A549 (cell line): ENCODE measurements around the gene SPNS2. TPM values are rescaled to one million over a fixed set of nuclear protein-coding genes. Genes with fewer than 3 reads are reported as not detected.

ENCODE experiments used
- ATAC-seq, 2 experiments: fragments of 200-7000 bp in 1 of 2; fragments of >200 bp in 1 of 2; cut with Nextera tagmentation in 1 of 2; cut with Tn5 transposase in 1 of 2; 3 replicates each; pipeline versions ENCODE4 v1.8.0 to v1.9.1; 2018 to 2020; ENCODE audit warnings: mild to moderate bottlenecking in 1 of 2, moderate library complexity in 1 of 2
- CTCF ChIA-PET: fragments of 300-600 bp; sonication (Branson Sonifier 250); formaldehyde crosslinking; extraction: SDS; loops from one replicate; lab custom pipeline; 2021; ENCODE audit warnings: antibody characterized with exemption, inconsistent platforms; lab: Yijun Ruan, JAX
- POLR2A ChIA-PET: fragments of 350-600 bp; formaldehyde crosslinking; extraction: SDS; loops from one replicate; lab custom pipeline; 2021; ENCODE audit warnings: antibody characterized with exemption, inconsistent platforms; lab: Yijun Ruan, JAX
- DNase-seq, 2 experiments: peaks; one replicate each; pipeline versions ENCODE4 v3.0.0 to v3.0.0-alpha.2; 2011 to 2016; ENCODE audit warnings: low read depth in 1 of 2, low spot score in 1 of 2
- FAIRE-seq: peaks from 2 replicates; lab custom pipeline; 2011; peaks lifted over from hg19 to GRCh38; lab: Jason Lieb, UNC
- H3K27ac ChIP-seq, 2 experiments: fragments of >200 bp; sonication (Bioruptor Twin); formaldehyde crosslinking; 3 replicates each; pipeline ENCODE4 v1.5.1; 2016 to 2017
- H3K4me1 ChIP-seq: fragments of >200 bp; sonication (Bioruptor Twin); formaldehyde crosslinking; 3 replicates; pipeline ENCODE4 v1.6.1; 2016
- H3K4me2 ChIP-seq: fragments of >200 bp; sonication (Bioruptor Twin); formaldehyde crosslinking; 3 replicates; pipeline ENCODE4 v1.6.1; 2016
- H3K4me3 ChIP-seq: fragments of >200 bp; sonication (Bioruptor Twin); formaldehyde crosslinking; 3 replicates; pipeline ENCODE4 v1.5.1; 2016
- H3K9me3 ChIP-seq: fragments of >200 bp; sonication (Bioruptor Twin); formaldehyde crosslinking; 3 replicates; pipeline ENCODE4 v1.6.1; 2016
- CEBPB ChIP-seq, 2 experiments: fragments of >200 bp in 1 of 2; sonication (Bioruptor Twin) in 1 of 2; formaldehyde crosslinking in 1 of 2; IDR thresholded peaks; 2 replicates each; pipeline ENCODE4 v1.6.1; 2012 to 2016
- EP300 ChIP-seq, 2 experiments: fragments of >200 bp; sonication (Bioruptor Twin); formaldehyde crosslinking; IDR thresholded peaks; 2 replicates in 1 of 2; 3 replicates in 1 of 2; pipeline ENCODE4 v1.6.1; 2016 to 2017
- ESRRA ChIP-seq: fragments of 150-350 bp; IDR thresholded peaks from 2 replicates; pipeline ENCODE4 v1.6.1; 2014; ENCODE audit warnings: mild to moderate bottlenecking, low read length, borderline replicate concordance
- FOSL2 ChIP-seq, 2 experiments: fragments of 450-650 bp in 1 of 2; fragments of >200 bp in 1 of 2; sonication (Bioruptor Twin) in 1 of 2; formaldehyde crosslinking; IDR thresholded peaks; 2 replicates each; pipeline versions ENCODE4 v1.5.0 to v1.6.1; 2016 to 2020; ENCODE audit warnings: mild to moderate bottlenecking in 1 of 2, moderate library complexity in 1 of 2
- HDAC2 ChIP-seq: fragments of 200-600 bp; sonication (generic); IDR thresholded peaks from 2 replicates; pipeline ENCODE4 v1.6.1; 2016
- HEYL ChIP-seq: fragments of 250-450 bp; sonication (Bioruptor Pico); IDR thresholded peaks from 2 replicates; pipeline ENCODE4 v1.8.0; 2021; ENCODE audit warnings: mild to moderate bottlenecking, moderate library complexity
- HOXB13 ChIP-seq: fragments of 250-450 bp; sonication (Bioruptor Pico); IDR thresholded peaks from 2 replicates; pipeline ENCODE4 v1.5.0; 2020; ENCODE audit warnings: low read depth, mild to moderate bottlenecking, moderate library complexity
- KDM1A ChIP-seq: fragments of 200-600 bp; sonication (generic); IDR thresholded peaks from 2 replicates; pipeline ENCODE4 v1.6.1; 2016; ENCODE audit warnings: low read depth, mild to moderate bottlenecking
- MYC ChIP-seq: IDR thresholded peaks from 2 replicates; pipeline ENCODE4 v1.6.1; 2012; ENCODE audit warnings: mild to moderate bottlenecking, inconsistent platforms, low read length, improper control_type of control experiment, borderline replicate concordance
- NR3C1 ChIP-seq: fragments of >200 bp; sonication (Bioruptor Twin); formaldehyde crosslinking; IDR thresholded peaks from 3 replicates; pipeline ENCODE4 v1.6.1; 2017
- RARB ChIP-seq: fragments of 250-450 bp; sonication (Bioruptor Pico); IDR thresholded peaks from 2 replicates; pipeline ENCODE4 v1.8.0; 2021; ENCODE audit warnings: mild to moderate bottlenecking, moderate library complexity
- SMC3 ChIP-seq: fragments of >200 bp; sonication (Bioruptor Twin); formaldehyde crosslinking; IDR thresholded peaks from 3 replicates; pipeline ENCODE4 v1.6.1; 2018; ENCODE audit warnings: inconsistent platforms
- ZNF302 ChIP-seq: fragments of 250-450 bp; sonication (Bioruptor Pico); IDR thresholded peaks from 2 replicates; pipeline ENCODE4 v1.9.0; 2021; ENCODE audit warnings: inconsistent platforms, mild to moderate bottlenecking, moderate library complexity
- WGBS: methylation state at CpG from one replicate; pipeline ENCODE4 v1.1.6; 2017; ENCODE audit errors: missing lambda C conversion rate; 5-methylcytosine and 5-hydroxymethylcytosine counted together
- polyA plus RNA-seq, 4 experiments: library from polyadenylated mRNA; depleted of rRNA in 3 of 4; stranded (reverse); fragments of >200 nt; fragmentation: RNase III in 1 of 4; extraction: RNeasy Plus Mini Kit Qiagen cat#74134 plus additional on column Dnase treatment in 1 of 4; gene quantifications; 2 replicates in 3 of 4; 3 replicates in 1 of 4; pipeline ENCODE4 v1.2.3, GENCODE V29; 2011 to 2017
- TF ChIP-seq, protein P1 (sequence below): fragments of 150-350 bp; IDR thresholded peaks from 2 replicates; pipeline ENCODE4 v1.6.1; 2014; ENCODE audit warnings: low read depth, mild to moderate bottlenecking, low read length
- TF ChIP-seq, protein P2 (sequence below): fragments of >200 bp; sonication (Bioruptor Twin); formaldehyde crosslinking; IDR thresholded peaks from 3 replicates; pipeline ENCODE4 v1.5.1; 2016
- TF ChIP-seq, protein P3 (sequence below): IDR thresholded peaks from 2 replicates; pipeline ENCODE4 v1.6.1; 2012
- TF ChIP-seq, protein P4 (sequence below): fragments of 450-650 bp; IDR thresholded peaks from 2 replicates; pipeline ENCODE4 v1.6.1; 2014; ENCODE audit warnings: antibody characterized with exemption
- TF ChIP-seq, protein P5 (sequence below): IDR thresholded peaks from 2 replicates; pipeline ENCODE4 v1.6.1; 2012; ENCODE audit warnings: low read depth, borderline replicate concordance

The SPNS2 gene
- polyA plus RNA-seq, 2 of the 4 experiments (the other 2 are of a cell fraction), result 0.27 to 0.46 TPM

DNA sequence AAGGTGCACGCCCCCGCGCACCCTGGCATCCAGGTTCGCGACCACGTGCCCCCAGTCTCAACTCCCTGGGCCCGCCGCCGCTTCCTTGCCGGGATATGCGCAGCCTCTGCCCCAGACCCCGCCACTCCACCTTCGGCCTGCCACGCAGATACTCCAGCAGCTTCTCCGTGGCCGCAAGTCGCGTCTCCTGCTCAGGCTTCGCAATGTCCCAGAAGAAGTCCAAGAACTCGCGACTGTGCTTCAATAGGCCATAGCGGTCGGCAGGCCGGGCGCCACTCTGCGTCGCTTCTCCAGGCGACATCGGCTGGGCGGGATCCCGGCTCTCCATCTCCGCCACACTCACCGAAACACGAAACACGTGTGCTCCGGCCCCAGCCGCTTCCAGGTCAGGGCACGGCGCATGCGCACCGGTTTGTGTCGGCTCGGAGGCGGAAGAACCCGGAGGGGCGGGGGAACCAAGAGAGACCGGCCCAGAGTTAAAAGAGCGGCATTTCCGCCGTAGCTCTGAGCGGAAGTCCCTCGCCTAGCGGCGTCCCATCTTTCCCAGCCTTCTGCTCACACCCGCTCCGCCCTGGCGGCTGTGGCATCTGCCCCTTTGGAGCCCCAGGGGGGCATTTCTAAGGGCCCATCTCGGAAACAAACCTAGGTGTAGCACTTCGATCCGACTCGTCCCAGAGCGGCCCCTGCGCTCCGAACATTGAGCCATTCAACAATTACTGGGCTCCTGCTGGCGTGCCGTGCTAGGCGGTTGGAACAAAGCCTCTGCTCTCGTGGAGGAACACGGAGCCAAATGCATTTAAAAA lies 56.5 kb downstream of the SPNS2 start, which contains the start of gene MYBBP1A (continued):
- TF ChIP-seq, protein P1, sequence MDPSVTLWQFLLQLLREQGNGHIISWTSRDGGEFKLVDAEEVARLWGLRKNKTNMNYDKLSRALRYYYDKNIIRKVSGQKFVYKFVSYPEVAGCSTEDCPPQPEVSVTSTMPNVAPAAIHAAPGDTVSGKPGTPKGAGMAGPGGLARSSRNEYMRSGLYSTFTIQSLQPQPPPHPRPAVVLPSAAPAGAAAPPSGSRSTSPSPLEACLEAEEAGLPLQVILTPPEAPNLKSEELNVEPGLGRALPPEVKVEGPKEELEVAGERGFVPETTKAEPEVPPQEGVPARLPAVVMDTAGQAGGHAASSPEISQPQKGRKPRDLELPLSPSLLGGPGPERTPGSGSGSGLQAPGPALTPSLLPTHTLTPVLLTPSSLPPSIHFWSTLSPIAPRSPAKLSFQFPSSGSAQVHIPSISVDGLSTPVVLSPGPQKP, result no peak
- TF ChIP-seq HDAC2, result no peak; the same call in 1 of the 2 replicates
- peak; percentile 47; the same call in 1 of the 2 replicates for TF ChIP-seq HOXB13 (CRISPR knock-in tag)
- TF ChIP-seq, protein P2, sequence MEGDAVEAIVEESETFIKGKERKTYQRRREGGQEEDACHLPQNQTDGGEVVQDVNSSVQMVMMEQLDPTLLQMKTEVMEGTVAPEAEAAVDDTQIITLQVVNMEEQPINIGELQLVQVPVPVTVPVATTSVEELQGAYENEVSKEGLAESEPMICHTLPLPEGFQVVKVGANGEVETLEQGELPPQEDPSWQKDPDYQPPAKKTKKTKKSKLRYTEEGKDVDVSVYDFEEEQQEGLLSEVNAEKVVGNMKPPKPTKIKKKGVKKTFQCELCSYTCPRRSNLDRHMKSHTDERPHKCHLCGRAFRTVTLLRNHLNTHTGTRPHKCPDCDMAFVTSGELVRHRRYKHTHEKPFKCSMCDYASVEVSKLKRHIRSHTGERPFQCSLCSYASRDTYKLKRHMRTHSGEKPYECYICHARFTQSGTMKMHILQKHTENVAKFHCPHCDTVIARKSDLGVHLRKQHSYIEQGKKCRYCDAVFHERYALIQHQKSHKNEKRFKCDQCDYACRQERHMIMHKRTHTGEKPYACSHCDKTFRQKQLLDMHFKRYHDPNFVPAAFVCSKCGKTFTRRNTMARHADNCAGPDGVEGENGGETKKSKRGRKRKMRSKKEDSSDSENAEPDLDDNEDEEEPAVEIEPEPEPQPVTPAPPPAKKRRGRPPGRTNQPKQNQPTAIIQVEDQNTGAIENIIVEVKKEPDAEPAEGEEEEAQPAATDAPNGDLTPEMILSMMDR, result no peak
- TF ChIP-seq SMC3, result no peak
- TF ChIP-seq, protein P3, sequence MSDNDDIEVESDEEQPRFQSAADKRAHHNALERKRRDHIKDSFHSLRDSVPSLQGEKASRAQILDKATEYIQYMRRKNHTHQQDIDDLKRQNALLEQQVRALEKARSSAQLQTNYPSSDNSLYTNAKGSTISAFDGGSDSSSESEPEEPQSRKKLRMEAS, result peak; percentile 99

DNA sequence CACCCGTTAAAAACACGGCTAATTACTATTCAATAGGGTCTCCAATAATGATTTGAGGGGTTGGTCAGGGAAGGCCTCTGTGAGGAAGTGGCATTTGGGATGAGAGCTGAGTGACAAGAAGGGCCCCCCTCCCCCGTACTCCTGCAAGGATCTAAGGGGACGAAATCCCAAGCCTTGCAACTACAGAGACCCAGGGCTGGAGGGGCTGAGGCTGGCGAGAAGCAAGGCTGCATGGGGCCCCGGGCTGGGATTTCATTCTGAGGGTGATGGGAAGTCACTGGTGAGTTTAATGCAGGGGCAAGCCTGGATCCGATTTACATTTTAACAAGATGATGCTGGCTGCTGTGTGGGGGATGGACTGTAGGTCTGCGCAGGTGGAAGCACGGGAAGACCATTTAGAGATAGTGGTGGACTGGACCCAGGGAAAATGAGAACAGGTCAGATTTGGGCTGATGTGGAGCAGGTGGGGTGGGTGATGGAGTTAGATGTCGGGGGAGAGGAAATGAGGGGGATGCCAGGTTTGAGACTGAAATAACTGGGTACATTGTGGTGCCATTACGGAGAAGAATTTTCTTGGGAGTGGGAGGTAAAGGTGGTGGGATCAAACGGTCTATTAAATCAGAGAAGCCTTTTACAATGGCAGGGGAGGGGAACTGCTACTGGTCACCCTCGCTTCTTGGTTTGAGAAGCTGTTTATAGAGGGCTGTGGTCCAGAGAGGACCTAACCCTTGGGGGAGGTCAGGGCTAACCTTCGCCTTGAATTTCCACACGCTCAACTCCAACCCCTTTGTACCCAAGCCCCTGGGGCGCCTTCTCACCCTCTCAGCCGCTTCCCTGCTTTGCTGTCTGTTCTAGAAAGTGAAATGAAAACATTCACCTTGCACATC lies 57.4 kb downstream of the SPNS2 start:
- DNase-seq, result no peak
- CTCF ChIA-PET, result interaction anchor here (0.8 to 5.9 kb wide), 6 partner anchors 11 to 333 kb away, joined by 3 to 78 read pairs (median 3); no protein-coding TSS in a partner anchor
- 75% methylated on average over 17 of the region's 17 CpGs for WGBS
- H3K27ac ChIP-seq, result peak overlapping the region; percentile 84 to 89
- POLR2A ChIA-PET, result interaction anchor here (1.0 to 2.3 kb wide), 7 partner anchors 11 to 57 kb away, joined by 3 to 13 read pairs (median 4); partner anchors contain the start of gene SPNS2
- peak overlapping the region; percentile 87 for H3K4me2 ChIP-seq
- no peak for ATAC-seq
- TF ChIP-seq NR3C1 (no peak), ESRRA (no peak), ZNF302 (CRISPR knock-in tag) (no peak), SMC3 (no peak), RARB (no peak), FOSL2 (IDR thresholded peaks at IDR 0.05) (no peak), FOSL2 (CRISPR knock-in tag; IDR thresholded peaks at IDR 0.05) (no peak), MYC (no peak), HEYL (CRISPR knock-in tag) (no peak), EP300 (IDR thresholded peaks at IDR 0.05) (no peak), CEBPB (IDR thresholded peaks at IDR 0.05) (no peak), KDM1A (no peak)
- TF ChIP-seq, protein P2, result no peak
- TF ChIP-seq, protein P4, sequence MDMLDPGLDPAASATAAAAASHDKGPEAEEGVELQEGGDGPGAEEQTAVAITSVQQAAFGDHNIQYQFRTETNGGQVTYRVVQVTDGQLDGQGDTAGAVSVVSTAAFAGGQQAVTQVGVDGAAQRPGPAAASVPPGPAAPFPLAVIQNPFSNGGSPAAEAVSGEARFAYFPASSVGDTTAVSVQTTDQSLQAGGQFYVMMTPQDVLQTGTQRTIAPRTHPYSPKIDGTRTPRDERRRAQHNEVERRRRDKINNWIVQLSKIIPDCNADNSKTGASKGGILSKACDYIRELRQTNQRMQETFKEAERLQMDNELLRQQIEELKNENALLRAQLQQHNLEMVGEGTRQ, result no peak
- TF ChIP-seq, protein P1, result no peak
- TF ChIP-seq, protein P5, sequence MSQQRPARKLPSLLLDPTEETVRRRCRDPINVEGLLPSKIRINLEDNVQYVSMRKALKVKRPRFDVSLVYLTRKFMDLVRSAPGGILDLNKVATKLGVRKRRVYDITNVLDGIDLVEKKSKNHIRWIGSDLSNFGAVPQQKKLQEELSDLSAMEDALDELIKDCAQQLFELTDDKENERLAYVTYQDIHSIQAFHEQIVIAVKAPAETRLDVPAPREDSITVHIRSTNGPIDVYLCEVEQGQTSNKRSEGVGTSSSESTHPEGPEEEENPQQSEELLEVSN, result no peak
- TF ChIP-seq, all 56 proteins: peak for 0
- FAIRE-seq, result no peak
- H3K4me3 ChIP-seq, result peak overlapping the region; percentile 92
- peaks cover 12% of the 10 kb centered on the region for H3K4me1 ChIP-seq
- H3K9me3 ChIP-seq, result no peaks in the 10 kb centered on the region
